ENCODE measurements around the gene SLIT3.

DNA sequence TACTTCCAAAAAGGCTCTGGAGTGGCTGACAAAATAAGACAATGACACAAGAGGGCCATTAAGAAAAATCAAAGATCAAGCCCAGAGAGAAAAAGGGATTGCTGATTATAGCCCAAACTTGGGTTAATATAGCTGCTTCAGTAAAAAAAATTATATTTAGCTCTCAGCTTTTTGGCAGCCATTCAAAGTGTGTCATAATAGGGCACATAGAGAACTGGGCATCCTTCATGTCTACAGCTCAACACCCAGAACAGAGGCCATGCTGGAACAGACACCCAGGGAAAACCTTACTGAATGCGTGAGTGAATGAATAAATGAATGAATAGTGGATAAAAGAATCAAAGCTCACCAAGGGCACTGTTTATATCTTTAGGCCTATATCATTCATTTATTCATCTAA, 110.1 kb downstream of the SLIT3 start:
- TF ChIP-seq POLR2AphosphoS5 (IDR thresholded peaks at IDR 0.05; ENCODE audit: borderline replicate concordance, low read depth, low read length) (no peak), EZH2 (IDR thresholded peaks at IDR 0.05) (no peak), FOXP2 (optimal IDR thresholded peaks at IDR 0.05; ENCODE audit: control extremely low read depth, extremely low read length, insufficient read depth) (no peak)

Measured in SK-N-MC (cell line).